ENCODE results near the gene CORO7.

CORO7 gene

DNA sequence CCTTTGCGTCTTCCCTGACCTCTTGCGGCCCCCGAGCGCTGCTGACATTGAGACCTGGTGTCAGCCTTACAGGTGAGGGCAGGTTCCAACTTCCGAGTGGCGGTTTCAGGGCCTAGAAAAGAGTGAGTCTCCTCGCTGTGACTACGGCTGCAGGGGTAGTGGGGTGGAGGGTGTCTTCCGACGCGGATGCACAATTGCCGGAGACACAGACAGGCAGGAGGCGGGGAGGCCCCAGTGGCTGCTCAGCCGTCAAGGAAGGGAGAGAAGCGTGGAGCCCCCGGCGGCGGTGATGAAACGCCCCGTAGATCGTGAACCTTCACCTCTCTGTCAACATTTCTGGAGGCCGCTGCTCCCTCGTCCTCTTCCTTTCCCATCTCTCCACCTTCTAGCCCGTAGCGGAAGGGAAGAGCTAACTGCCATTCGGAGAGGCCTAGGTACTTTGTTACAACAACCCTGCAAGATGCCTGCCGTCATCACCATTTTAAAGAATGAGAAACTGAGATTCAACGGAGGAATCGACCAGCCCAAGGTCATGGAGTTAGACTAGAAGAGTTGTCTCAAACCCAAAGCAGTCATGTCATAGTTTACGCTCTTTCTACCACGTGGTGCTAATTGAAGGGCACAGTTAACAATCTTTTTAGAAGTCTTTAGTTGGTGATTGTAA is 9.8 kb upstream of the CORO7 start:
- DNase-seq = no peak

GRCh38 chr16:4425378-4426020 is 9.1 kb upstream of the CORO7 start, which contains the start of gene DNAJA3:
TSS of gene DNAJA3 (plus strand) at chr16:4425868. CDS start at chr16:4425882, 14 bp downstream.
- DNase-seq = peak; percentile 92 to 93

DNA sequence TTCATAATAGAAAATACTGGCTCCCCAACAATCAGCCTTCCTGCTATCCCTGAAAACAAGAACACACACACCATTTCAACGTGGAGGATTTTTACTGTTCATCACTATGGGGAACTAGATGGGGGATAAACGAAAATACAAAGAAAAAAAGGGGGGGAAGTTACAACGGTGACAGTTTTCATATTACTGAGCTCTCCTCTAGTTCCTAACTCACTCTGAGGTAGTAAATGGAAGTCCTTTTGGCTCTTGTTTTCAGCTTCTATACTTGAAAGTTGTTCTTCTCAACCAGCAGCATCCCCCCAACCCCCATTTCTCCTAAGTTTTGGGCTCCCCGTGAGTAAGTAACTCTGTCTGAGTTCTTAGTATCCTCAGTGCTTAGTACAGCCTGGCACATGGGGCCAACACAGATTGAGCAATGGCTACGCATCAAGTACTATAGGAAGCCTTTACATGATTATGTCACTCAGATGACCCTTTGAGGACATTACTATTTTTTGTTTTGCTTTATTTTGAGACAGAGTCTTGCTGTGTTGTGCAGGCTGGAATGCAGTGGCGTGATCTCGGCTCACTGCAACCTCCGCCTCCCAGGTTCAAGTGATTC is 4.2 kb upstream of the CORO7 start:
- peak in 1 of 2 donors; percentile 32 for DNase-seq

DNA sequence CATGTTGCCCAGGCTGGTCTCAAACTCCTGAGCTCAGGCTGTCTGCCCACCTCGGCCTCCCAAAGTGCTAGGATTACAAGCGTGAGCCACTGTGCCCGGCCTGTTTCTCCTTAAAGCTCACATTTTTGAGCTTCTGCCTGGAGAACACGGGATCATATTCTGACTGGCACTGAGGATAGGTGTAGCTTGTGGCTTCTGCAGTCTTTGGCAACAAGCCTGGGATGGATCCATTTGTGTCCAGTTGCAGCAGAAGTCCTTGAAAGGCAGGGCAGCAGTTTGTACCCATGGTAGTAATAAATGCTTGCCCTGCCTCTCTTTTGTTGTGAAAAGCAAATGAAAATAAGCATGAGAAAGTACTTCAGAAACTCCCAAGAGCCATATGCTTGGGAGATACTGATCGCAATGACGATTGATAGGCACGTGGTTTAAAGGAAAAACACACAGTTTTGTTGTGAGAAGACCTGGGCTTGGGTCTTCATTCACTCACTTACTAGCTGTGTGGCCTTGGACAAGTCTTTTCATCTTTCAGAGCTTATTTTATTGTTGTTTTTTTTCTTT is 3.1 kb upstream of the CORO7 start:
- DNase-seq = no peak

DNA sequence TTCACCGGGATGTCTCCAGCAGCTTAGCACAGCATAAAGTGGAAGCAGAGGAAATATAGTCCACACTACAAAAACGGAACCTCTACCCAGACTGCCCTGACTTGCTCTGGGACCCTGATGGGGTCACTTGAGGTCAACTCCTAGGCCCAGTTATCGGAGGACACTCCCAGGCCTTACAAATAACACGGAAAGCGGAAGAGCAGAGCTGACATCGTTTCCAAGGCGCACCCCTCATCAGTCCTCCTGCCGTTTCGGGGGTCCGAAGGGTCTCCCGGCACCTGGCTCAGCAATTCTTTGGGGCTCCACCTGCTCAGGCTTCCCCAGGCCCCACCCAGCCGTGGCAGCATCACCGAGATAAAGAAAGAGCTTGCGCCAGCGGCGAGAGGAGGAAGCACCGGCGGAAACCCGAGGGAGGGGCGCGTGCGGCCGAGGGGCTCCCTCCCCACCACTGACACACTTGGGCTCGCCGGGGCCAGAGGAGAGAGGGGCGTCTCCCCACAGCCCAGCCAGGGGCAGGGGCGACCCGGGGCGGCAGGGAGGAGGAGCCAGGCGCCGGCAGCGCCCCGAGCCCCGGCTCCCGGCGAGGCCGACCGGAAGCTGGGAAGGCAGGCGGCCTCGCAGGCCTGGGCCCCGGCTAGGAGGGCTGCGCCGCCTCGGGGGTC is 727 bp downstream of the CORO7 start:
- DNase-seq = peak; percentile 73 to 78

- peak; percentile 85 to 93 for DNase-seq
These were observed 2.0 kb downstream of the CORO7 start for GRCh38 chr16:4414187-4414917.

DNA sequence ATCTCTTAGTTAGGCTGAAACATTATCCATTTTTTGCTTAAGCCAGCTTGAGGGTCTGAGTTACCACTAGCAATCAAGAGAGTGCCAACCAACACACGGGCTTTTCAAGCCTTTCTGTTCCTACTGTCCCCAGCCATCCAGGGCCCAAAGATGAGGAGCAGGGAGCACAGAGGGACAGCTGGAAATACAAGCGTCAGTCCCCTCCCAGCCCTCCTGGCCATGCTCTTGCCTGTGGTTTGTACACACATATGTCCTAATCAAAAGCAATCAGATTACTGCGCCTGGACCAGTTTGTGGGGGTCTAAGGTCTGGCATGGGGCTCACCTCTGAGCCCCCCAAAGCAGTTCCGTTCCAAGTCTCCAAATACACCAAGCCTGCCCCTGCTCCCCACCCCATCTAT is 3.5 kb downstream of the CORO7 start:
- DNase-seq = no peak

DNA sequence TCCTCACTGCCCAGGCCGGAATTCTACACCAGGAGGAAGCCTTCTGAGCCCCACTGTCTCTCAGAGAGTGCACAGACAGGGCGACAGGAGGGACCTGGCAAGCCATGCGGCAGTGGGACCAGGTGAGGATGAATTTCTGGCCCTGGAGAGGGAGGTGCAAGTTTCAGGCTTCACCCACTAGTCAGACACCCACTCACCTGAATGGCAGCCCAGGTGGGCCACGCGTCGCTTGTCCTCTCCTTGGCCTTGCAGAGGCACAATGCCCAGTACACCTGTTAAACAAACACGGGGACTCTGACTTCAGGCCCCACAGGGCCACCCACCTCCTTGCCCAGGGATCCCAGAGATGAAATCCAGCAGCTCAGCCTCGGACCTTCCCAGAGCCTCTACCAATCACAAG is 4.2 kb downstream of the CORO7 start:
- DNase-seq = no peak

DNA sequence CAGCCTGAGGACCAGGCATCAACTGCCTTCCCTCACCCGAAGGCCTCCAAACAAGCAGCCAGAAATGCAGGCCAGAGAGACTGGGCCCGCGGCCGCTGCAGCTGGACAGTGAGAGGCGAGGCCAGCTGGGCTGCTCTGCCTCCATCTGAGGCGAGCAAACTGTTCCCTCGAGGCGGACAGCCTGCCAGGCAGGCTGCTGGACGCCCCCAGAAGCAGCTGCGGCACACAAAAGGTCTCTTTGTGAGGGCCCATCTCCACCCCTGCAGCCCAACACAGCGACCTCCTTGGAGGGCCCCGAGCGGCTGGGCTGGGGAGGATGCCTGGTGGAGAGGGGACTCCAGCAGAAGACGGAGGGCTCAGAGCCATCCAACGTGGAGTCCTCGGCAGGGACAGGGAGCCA is 4.7 kb downstream of the CORO7 start:
- no peak for DNase-seq

DNA sequence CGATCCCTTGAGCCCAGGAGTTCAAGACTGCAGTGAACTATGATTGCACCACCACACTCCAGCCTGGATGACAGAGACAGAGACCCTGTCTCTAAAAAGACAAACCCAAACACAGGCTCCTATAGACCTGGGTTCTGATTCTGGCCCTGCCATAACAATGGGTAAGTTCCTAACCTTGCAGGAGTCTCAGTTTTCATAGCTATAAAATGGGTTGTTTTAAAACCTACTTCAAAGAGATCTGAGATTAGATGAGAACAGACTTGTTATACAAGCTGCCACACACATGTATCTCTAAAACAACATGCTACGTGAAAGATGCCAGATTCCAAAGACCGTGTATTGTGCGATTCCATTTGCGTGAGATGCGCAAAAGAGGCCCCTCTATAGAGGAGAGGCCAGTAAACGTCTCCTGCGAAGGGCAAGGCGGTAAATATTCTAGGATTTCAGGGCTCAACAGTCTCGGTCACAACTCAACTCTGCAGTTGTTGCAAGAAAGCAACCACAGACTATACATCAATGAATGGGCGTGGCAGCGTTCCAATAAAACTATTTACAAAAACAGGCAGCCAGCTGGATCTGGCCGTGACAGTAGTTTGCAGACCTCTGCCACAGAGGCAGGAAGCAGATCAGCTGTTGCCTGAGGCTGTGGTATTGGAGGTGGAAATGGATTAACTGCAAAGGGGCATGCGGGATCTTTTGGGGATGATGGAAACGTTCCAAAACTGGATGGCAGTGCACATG is 5.9 kb downstream of the CORO7 start:
- DNase-seq = no peak

- DNase-seq = no peak
These were observed 7.1 kb downstream of the CORO7 start for GRCh38 chr16:4409081-4409932.

DNA sequence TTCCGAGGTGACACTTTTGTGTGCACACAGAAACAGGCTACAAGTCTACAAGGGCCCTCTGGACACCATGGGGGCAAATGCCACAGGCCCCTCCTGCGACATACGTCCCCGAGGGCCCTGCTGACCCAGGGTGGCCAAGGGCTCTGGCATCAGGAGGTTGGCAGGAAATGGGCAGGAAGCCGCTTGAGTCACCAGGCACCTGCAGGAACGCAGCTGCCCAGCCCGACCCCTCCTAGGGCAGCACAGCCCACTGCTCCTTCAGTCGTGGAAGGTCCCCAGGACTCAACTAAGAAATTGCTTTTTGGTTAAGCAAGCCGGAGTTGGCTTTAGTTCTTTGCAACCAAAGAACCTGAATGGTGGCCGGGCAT is 8.1 kb downstream of the CORO7 start:
- DNase-seq = no peak

- no peak for DNase-seq
These were observed 8.7 kb downstream of the CORO7 start for GRCh38 chr16:4407543-4408322.

DNA sequence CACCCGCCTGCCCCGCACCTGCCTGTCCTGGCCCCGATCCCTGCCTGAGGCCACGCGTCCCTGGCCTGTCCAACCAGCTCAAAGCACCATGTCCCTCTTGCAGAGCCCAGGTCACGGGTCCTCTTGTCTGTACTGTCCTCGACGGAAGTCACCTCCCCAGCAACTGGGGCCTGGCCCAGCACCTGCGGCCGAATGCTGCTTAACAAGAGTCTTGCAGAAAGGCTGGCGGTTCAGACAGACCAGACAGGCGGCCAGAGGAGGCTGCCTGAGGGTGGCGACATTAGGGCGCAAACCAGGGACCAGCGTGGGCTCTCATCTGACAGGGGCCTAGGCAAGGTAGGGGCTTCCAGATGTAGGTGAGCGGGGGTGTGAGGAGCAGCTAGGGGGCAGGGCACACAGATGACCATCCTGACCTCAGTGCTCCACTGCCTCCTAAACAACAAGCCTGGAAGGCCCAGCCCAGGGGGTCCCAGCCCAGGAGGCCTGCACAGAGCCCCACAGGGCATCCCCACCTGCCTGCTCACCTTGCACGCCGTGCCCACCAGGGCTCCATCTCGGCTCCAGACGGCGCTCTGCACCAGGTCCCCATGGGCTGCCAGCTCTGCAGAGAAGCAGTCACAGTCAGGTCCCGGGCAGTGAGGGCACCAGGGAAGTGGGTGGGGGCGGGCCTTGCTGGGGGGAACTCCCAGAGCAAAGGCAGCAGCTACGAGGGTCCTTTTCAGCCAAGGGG is 11.3 kb downstream of the CORO7 start:
- no peak for DNase-seq

GRCh38 chr16:4404247-4404966 is 12.0 kb downstream of the CORO7 start:
- DNase-seq = peak; percentile 26 to 29

DNA sequence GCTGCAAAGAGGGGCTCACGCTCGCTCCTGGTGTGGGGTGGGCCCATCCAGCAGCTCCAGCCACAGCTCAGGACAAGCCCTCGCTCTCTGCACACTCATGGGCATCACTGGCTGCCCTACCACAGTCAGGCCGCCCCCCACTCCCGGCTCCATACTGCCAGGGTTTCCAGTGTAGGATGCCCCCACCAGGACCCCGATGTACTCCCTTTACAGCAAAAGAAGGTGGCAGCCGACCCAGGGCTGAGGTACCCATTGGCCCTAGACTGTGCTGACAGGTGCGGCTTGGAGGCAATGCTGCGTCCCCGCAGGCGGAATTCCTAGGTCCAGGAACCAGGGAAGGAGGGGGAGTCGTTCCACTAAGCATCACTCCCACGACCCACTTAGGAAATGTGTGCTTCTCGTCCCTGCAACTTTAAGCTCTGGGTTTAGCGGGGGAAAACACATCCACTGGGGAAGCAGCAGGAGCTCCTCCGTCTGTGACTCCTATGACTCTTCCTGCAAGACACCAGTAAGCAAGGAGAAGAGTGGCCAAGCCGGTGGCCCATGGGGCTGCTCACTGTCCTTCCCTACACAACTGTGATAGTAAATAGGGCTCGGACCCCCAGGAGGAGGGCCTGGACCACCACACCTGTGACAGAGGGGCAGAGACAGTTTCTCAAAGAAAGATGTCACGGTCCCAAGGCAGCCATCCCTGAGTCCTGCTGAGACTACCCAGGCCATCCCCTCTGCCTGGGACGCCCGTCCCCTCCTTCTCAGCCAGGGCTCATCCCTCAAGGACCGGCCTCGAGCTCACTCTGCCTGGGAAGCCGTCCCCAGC is 13.1 kb downstream of the CORO7 start:
- no peak for DNase-seq

DNA sequence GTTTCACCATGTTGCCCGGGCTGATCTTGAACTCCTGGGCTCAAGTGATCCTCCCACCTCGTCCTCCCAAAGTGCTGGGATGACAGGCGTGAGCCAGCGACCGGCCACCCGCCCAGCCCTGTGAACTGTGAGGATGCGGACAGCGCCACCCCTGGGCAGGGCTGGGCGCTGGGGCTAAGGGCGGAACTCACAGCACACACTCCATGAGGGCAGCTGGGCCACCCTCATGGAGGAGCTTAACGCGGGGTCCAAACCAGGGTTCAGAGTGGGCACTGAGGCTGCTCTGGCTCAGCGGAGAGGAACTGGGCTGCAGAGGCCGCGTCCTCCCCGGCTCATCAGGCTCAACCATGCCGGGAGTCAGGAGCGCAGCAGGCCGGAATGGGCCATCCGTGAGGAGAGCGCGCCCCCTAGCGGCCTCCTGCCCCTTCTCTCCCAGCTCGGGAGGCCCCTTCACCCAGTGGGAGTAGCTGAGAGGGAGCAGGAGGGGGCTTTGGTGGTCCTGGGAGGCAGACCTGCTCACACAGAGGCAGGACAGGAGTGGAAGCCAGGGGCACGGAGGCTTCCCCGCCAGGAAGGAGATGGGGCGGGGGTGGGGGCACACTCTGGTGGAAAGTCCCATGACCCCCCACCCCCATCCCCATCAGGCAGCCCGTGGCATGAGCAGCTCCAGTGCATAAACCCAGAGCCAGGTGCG is 13.8 kb downstream of the CORO7 start:
- DNase-seq = peak; percentile 57 to 58
